RWPE1 (cell line): ENCODE data around the gene MATCAP1.
A peak's percentile ranks its signal among the peaks of the same experiment; 100 is the strongest.

ENCODE experiments used
- CTCF ChIA-PET: fragments of 350-600 bp; sonication (Branson Sonifier 250); formaldehyde crosslinking; extraction: SDS; loops from one replicate; lab custom pipeline; 2021; lab: Yijun Ruan, JAX
- POLR2A ChIA-PET: fragments of 400-600 bp; formaldehyde crosslinking; extraction: SDS; loops from one replicate; lab custom pipeline; 2020; ENCODE audit warnings: antibody characterized with exemption; ENCODE audit not compliant: low non-redundant PET; lab: Yijun Ruan, JAX
- DNase-seq: peaks from one replicate; pipeline ENCODE4 v3.0.0; 2012; ENCODE audit warnings: low spot score
- H3K27ac ChIP-seq: fragments of 450-650 bp; 2 replicates; pipeline ENCODE4 v1.5.1; 2017
- CTCF ChIP-seq: fragments of 450-650 bp; conservative IDR thresholded peaks from 2 replicates; pipeline ENCODE4 v1.5.1; 2017; ENCODE audit warnings: low read depth, mild to moderate bottlenecking

Gene MATCAP1

GRCh38 chr16:67190041-67190440 lies 6.3 kb upstream of the MATCAP1 start, which contains the start of gene EXOC3L1:
TSS of gene EXOC3L1 (minus strand) at chr16:67190136. CDS start at chr16:67189676, 460 bp downstream.
- ChIA-PET CTCF (interaction anchor here (0.5 to 0.7 kb wide), 3 partner anchors 20 to 236 kb away, joined by 3 to 6 read pairs (median 3); partner anchors contain the start of gene NOL3), POLR2A (no interaction called here)
- no peak for DNase-seq
- H3K27ac ChIP-seq, result peak within 1 kb of the TSS; percentile 26; the same call in 1 of the 2 replicates
- no peak for TF ChIP-seq CTCF

GRCh38 chr16:67188798-67189197 lies 5.0 kb upstream of the MATCAP1 start:
- CTCF ChIA-PET, result no interaction called here
- no peak for DNase-seq
- no peak overlapping the region for H3K27ac ChIP-seq
- POLR2A ChIA-PET, result no interaction called here
- TF ChIP-seq CTCF, result no peak

DNA sequence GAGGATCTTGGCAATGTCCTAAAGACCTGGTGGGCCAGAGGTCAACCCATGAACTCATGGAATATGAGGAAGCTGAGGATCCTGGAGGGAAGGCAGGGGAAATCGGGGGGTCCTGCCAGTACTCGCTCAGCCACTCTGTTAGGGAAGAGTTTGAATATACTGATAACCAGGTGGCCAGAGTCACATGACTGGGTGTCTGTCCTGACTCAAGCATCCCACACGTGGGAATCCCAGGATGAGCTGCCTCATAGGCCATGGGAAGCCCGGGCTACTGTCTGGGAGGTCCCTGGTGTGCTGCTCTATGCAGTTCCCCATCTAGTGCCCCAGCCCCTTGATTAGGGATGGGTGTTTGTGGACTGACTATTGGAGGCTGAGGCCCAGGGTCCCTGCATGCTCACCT lies 4.6 kb upstream of the MATCAP1 start:
- ChIA-PET POLR2A (no interaction called here), CTCF (no interaction called here)
- H3K27ac ChIP-seq, result no peak overlapping the region
- no peak for DNase-seq
- TF ChIP-seq CTCF, result no peak

- no peak for DNase-seq
- ChIA-PET CTCF (no interaction called here), POLR2A (interaction anchor here (0.6 kb wide), 1 partner anchor 236 kb away, joined by 3 read pairs; no protein-coding TSS in a partner anchor)
- no peak for TF ChIP-seq CTCF
- H3K27ac ChIP-seq, result no peak overlapping the region; the same call in 1 of the 2 replicates
Measured at GRCh38 chr16:67187175-67187890, 3.6 kb upstream of the MATCAP1 start.

DNA sequence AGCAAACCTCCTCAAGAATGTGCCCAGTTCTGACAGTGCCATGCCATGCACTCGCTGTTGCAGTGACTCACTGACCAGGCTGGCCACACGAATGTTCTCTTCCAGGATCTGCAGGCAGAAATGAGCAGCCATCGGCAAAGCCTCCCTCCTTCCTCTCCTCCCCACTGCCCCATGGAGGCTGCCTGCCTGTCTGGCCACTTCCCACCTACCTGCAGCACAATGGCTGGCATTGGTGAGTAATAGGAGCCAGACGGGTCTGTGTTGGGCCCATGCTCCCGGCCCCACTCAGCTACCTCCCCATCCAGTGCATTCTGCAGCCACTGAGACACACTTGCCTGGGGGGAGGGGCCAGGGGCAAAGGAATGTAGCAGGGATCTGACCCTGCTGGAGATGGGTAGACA lies 2.8 kb upstream of the MATCAP1 start:
- POLR2A ChIA-PET, result interaction anchor here (0.6 kb wide), 1 partner anchor 235 kb away, joined by 3 read pairs; no protein-coding TSS in a partner anchor
- CTCF ChIA-PET, result interaction anchor here (0.6 to 0.7 kb wide), 2 partner anchors 15 to 459 kb away, joined by 3 read pairs; no protein-coding TSS in a partner anchor
- peak overlapping the region; percentile 21 for H3K27ac ChIP-seq
- DNase-seq, result no peak
- TF ChIP-seq CTCF, result no peak

DNA sequence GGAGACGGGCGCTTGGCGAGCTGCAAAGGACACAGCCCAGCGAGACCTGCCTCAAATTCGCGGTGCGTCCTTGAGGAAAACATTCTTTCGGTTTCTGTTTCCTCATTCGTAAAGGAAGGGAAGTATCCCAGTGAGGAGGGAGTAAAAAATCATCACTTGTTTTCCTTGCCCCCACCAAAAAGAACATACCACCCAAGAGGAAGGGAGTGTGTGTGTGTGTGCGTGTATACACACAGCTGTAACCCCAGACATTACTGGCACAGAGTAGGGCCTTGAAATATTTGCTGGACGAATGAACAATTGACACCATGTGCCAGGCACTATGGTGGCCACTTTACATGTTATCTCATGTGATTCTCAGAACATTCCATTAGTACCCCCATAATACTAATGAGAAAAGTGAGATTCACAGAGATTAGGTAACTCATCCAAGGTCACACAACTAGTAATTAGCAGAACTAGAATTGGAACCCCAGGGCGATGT lies 1.9 kb upstream of the MATCAP1 start:
- peak; percentile 50 for TF ChIP-seq CTCF
- ChIA-PET POLR2A (no interaction called here), CTCF (interaction anchor here (0.6 to 2.0 kb wide), 9 partner anchors 10 to 232 kb away, joined by 3 to 9 read pairs (median 6); partner anchors contain the start of genes NOL3, TMEM208 and TRADD)
- DNase-seq, result no peak
- peak overlapping the region; percentile 95; the same call in 1 of the 2 replicates for H3K27ac ChIP-seq
